Memory B cell (primary cell): ENCODE results near the gene GPRC5D.

Source experiments
- ATAC-seq: fragments of 150-1000 bp; cut with Tn5 transposase; 2 replicates; pipeline ENCODE4 v1.10.0; 2021; ENCODE audit warnings: low read depth, mild to moderate bottlenecking, moderate library complexity
- DNase-seq, 2 donors: peaks; one replicate each; pipeline ENCODE4 v3.0.0; 2022; ENCODE audit warnings: low spot score in 2 of 2
- H3K27ac Mint-ChIP-seq: one replicate; pipeline ENCODE4 v1.8.0; 2022; ENCODE audit warnings: mild to moderate bottlenecking, moderate library complexity, mixed read lengths
- H3K27me3 Mint-ChIP-seq: one replicate; pipeline ENCODE4 v1.8.0; 2022; ENCODE audit warnings: mixed read lengths
- H3K36me3 Mint-ChIP-seq: one replicate; pipeline ENCODE4 v1.8.0; 2022; ENCODE audit warnings: mild to moderate bottlenecking, mixed read lengths
- H3K4me1 Mint-ChIP-seq: one replicate; pipeline ENCODE4 v1.8.0; 2022; ENCODE audit warnings: mixed read lengths
- H3K4me3 Mint-ChIP-seq: one replicate; pipeline ENCODE4 v1.8.0; 2022; ENCODE audit warnings: mild to moderate bottlenecking, moderate library complexity, mixed read lengths
- H3K9me3 Mint-ChIP-seq: one replicate; pipeline ENCODE4 v1.8.0; 2022; ENCODE audit warnings: mixed read lengths

GPRC5D gene

DNA sequence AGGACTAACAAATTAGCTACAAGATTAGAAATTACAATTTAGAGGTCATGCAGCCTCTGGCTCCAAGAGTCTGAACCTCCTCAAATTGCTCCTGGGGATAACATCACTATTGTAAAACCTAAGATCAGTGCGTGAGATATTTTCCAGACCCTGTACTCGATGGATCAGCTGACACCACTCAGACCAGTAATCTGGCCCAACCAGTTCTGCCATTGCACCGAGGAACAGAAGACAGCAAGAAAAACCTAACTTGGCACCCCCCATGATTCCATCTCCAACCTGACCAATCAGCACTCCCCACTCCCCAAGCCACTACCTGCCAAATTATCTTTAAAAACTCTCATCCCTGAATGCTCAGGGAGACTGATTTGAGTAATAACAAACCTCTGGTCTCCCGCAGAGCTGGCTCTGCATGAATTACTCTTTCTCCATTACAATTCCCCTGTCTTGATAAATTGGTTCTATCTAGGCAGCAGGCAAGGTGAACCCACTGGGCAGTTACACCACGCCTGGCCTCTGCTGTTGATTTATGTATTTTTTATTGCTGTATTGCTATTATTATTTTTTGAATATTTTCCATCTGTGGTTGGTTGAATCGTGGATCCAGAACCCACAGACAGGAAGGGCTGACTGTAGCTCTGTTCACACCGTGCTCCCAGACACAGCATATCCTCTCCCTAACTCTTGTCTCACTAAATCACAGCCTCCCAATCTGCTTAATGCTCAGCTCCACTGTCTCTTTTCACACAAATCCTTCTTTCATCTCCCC is 38.9 kb upstream of the GPRC5D start:
- peaks cover 2% of the 10 kb centered on the region for H3K27me3 Mint-ChIP-seq
- peaks cover 9% of the 10 kb centered on the region for H3K4me1 Mint-ChIP-seq
- H3K4me3 Mint-ChIP-seq: no peak overlapping the region
- ATAC-seq: no peak
- no peak for DNase-seq
- H3K27ac Mint-ChIP-seq: no peak overlapping the region
- H3K36me3 Mint-ChIP-seq: peaks cover 3% of the 10 kb centered on the region
- no peaks in the 10 kb centered on the region for H3K9me3 Mint-ChIP-seq

DNA sequence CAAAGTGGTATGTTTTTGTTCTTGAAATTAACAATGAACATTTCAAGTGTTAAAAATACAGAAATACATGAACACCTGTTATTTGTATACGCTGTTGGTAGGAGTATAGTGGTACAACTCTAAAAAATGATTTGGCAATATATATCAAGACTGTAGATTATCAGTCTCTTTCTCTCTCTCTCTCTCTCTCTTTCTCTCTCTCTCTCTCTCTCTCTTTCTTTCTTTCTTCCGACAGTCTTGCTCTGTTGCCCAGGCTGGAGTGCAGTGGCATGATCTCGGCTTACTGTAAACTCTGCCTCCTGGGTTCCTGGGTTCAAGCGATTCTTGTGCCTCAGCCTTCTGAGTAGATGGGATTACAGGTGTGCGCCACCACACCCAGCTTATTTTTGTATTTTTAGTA is 35.5 kb upstream of the GPRC5D start:
- no peak for ATAC-seq
- no peaks in the 10 kb centered on the region for H3K9me3 Mint-ChIP-seq
- peaks cover 2% of the 10 kb centered on the region for H3K27me3 Mint-ChIP-seq
- H3K4me3 Mint-ChIP-seq: no peak overlapping the region
- no peak for DNase-seq
- no peak overlapping the region for H3K27ac Mint-ChIP-seq
- H3K4me1 Mint-ChIP-seq: peaks cover 4% of the 10 kb centered on the region
- peaks cover 10% of the 10 kb centered on the region for H3K36me3 Mint-ChIP-seq

DNA sequence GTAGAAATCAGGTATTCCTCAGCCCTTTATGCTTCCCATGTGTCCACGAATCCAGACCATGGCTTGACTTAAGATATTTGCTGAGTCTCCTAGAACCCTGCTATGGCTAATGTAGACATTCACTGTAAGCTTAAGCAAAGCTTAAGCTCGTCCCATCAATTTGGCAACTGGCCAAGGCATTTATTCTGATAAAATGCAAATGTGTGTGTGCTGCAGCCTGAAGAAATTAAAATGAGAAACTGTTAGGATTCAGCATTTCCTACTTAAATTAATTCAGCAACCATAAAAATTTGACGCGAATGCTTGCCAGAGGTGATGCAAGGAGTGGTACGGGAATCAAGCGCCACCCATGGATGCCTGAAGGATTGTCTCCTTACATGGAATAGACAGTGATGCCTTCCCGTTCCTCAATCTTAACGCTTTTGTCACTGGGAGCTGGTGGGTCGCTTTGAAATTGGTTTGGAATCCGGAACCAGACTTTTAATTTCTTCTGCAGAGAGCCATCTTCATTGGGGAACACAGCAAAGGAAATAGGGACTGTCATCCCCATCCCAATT is 34.9 kb upstream of the GPRC5D start:
- DNase-seq: no peak
- H3K36me3 Mint-ChIP-seq: peaks cover 10% of the 10 kb centered on the region
- H3K4me3 Mint-ChIP-seq: no peak overlapping the region
- no peak overlapping the region for H3K27ac Mint-ChIP-seq
- H3K27me3 Mint-ChIP-seq: peaks cover 2% of the 10 kb centered on the region
- no peak for ATAC-seq
- H3K9me3 Mint-ChIP-seq: no peaks in the 10 kb centered on the region
- peaks cover 4% of the 10 kb centered on the region for H3K4me1 Mint-ChIP-seq

DNA sequence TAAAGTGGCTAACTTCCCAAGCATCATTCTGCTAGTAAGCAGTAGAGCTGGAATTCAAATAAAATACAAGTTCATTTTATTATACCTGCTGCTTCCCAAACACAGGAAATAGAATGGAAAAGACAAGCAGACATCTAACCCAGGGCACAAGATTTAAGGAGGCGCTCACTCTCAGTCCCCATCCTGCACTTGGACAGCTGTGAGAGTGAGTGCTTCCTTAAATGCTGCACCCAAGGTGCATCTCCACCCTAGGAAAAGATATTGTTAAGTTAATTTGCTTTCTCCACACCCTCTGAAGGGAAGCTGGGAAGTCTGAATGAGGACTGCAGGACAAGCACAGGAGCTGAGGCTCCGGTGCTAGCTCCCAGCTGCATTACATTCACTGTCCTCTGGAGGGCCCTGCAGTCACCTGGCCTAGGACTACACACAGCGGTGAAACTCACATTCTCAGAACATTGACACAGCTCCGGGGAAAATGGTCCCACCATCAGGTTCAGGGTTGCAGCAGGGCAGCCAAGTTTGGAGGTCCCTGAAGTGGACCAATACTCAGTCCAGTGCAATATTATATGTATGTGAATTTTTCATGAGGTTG is 33.9 kb upstream of the GPRC5D start:
- Mint-ChIP-seq H3K36me3 (peaks cover 8% of the 10 kb centered on the region), H3K27me3 (no peaks in the 10 kb centered on the region), H3K4me3 (no peak overlapping the region), H3K4me1 (no peaks in the 10 kb centered on the region), H3K27ac (no peak overlapping the region), H3K9me3 (no peaks in the 10 kb centered on the region)
- ATAC-seq: peak; percentile 70
- DNase-seq: no peak

DNA sequence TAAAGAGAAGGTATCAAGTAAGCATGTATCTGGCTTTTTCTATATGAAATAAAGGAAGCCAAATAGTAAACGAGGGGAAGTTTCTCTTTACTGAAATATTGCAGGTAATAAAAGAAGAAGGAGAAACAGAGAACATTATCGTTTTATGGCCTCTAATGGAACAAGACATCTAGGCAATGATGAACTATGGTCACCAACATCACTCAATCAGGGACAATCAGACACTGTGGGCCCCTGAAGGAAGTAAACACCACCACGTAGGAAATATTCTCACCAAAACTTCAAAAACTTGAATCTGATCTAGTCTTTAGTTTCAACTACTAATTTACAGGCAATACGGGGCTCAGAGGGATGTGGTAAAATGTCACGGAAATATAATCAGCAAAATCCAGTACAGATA is 32.2 kb upstream of the GPRC5D start:
- Mint-ChIP-seq H3K4me1 (no peaks in the 10 kb centered on the region), H3K27ac (no peak overlapping the region), H3K36me3 (peaks cover 8% of the 10 kb centered on the region), H3K27me3 (no peaks in the 10 kb centered on the region), H3K4me3 (no peak overlapping the region), H3K9me3 (no peaks in the 10 kb centered on the region)
- ATAC-seq: no peak
- DNase-seq: no peak

DNA sequence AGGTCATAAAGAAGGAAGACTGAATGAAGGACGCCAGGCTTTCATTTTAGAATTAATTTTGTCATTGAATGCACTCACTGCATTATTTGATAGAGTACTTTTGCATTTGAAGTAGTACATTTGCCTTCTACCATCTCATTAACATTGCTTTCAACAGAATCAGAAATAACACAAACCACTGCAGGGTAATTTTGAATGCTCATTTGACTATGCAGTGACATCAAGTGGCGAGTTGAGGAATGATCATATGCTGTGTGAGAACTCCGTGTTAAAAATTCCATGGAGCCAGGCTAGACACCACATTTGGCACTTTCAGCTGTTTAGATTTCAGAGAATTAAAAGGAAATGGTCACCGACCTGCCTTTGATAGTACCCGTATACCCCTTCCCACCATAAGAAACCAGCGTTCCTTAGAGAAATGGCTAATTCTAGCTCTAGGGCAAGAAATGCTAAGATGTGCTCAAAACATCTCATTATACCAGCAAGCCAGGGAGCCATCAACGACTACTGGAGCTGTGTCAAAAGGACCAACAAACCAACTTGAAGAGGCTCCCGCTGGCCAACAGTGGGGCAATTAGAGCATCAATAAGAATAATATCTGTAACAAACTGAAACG is 31.6 kb upstream of the GPRC5D start:
- Mint-ChIP-seq H3K4me1 (no peaks in the 10 kb centered on the region), H3K27ac (no peak overlapping the region), H3K27me3 (no peaks in the 10 kb centered on the region), H3K4me3 (no peak overlapping the region), H3K9me3 (no peaks in the 10 kb centered on the region), H3K36me3 (peaks cover 8% of the 10 kb centered on the region)
- no peak for DNase-seq
- no peak for ATAC-seq

DNA sequence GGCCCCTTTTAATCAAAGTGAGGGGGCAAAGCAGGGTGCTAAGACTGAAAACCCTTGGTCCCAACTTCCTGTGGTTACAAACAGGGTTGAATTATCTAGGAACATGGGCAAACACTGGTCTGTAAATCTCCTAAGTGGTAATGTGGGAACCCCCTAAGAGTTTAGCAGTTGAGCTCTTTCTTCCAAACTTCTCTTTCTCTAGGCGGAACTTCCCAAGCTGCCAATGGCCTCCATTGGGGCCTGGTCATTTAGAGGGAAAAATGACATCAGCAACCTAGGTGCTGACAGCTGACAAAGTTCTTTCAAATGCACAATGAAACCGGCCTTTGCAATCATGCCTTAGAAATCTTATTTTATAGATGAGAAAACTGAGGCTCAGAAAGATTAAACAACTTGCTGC is 30.4 kb upstream of the GPRC5D start:
- Mint-ChIP-seq H3K27ac (no peak overlapping the region), H3K9me3 (no peaks in the 10 kb centered on the region), H3K4me3 (no peak overlapping the region), H3K36me3 (peaks cover 12% of the 10 kb centered on the region), H3K27me3 (no peaks in the 10 kb centered on the region), H3K4me1 (no peaks in the 10 kb centered on the region)
- ATAC-seq (no peak), DNase-seq (no peak)

DNA sequence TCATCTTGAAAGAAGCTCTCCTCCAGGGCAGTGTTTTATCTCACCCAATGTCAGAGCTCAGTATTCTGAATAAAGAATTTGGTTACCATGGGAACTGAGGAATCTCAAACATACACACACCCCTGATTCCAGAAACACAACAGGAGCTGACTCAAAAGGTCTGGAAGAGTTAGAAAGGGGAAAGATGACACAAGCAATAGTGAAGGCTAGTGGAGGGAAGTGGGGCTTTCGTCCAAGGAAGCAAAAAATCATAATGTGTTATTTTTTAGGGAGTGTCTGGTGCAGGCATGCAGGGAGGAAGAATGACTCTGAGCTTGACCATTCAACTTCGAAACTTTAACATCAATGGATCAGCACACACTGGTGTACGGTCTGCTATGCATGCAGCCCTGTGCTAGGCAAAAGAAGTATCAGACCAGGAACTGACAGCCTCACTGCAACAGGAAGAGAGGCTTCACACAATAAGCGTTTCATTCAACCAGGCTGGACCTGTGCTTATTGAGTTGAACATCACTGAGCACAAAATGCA is 27.8 kb upstream of the GPRC5D start:
- Mint-ChIP-seq H3K27ac (no peak overlapping the region), H3K9me3 (no peaks in the 10 kb centered on the region), H3K4me3 (no peak overlapping the region), H3K36me3 (peaks cover 18% of the 10 kb centered on the region), H3K27me3 (no peaks in the 10 kb centered on the region), H3K4me1 (no peaks in the 10 kb centered on the region)
- DNase-seq (no peak), ATAC-seq (no peak)

DNA sequence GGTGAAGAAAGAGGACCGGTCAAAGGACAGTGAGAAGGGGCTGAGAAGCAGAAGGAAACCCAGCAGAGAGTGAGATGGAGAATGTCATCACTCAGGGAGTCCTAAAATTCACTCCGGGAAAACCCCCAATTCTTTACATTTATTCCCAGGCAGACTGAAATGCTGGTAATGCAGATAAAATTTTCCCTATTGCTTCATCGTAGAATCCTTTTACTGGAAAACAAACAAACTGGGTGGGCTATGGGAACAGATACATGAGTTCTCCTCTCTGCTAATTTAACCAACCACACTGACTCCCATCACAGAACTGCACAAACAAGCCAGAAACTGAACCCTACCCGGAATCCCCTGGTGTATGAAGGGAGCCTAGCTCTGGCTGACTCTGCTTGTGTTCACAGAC is 27.2 kb upstream of the GPRC5D start:
- Mint-ChIP-seq H3K9me3 (peaks cover 3% of the 10 kb centered on the region), H3K36me3 (peaks cover 20% of the 10 kb centered on the region), H3K4me1 (no peaks in the 10 kb centered on the region), H3K27me3 (no peaks in the 10 kb centered on the region), H3K27ac (no peak overlapping the region), H3K4me3 (no peak overlapping the region)
- no peak for DNase-seq
- no peak for ATAC-seq

DNA sequence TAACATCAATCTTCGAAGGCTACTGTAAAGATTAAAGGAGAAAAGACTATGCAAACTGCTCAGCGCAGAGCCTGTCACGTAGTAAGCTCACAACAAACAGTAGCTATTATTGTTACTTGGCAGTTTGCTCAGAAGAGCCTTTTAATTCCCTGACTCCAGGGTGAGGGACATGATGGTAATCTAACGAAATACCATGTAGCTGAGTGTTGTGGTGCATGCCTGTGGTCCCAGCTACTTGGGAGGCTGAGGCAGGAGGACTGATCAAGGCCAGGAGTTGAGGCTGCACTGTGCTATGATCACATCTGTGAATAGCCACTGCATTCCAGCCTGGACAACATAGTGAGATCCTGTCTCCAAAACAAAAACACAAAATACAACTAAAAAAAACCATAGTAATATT is 25.3 kb upstream of the GPRC5D start:
- Mint-ChIP-seq H3K27ac (no peak overlapping the region), H3K4me3 (no peak overlapping the region), H3K36me3 (peaks cover 31% of the 10 kb centered on the region), H3K9me3 (peaks cover 11% of the 10 kb centered on the region), H3K27me3 (no peaks in the 10 kb centered on the region), H3K4me1 (no peaks in the 10 kb centered on the region)
- no peak for DNase-seq
- no peak for ATAC-seq

DNA sequence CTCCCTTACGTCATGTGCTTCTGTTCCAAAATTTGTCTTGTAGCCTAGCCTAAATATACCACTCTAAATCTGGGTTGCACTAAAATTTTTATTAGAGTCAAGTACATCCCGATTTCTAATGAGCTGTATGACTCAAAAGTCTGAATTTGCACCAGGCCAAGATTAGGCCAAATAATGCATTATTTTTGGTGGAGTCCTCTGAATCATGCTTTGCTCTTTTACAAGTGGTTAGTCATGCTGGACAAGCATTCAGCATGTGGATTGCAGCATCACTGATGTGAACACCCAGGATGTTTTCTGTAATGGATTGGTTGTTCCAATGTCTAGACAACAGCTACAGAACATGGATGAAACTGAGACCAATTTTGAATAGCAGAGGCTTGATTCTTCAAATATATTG is 24.4 kb upstream of the GPRC5D start:
- Mint-ChIP-seq H3K36me3 (peaks cover 37% of the 10 kb centered on the region), H3K27ac (no peak overlapping the region), H3K4me1 (no peaks in the 10 kb centered on the region), H3K9me3 (peaks cover 14% of the 10 kb centered on the region), H3K27me3 (no peaks in the 10 kb centered on the region), H3K4me3 (no peak overlapping the region)
- DNase-seq (no peak), ATAC-seq (no peak)

DNA sequence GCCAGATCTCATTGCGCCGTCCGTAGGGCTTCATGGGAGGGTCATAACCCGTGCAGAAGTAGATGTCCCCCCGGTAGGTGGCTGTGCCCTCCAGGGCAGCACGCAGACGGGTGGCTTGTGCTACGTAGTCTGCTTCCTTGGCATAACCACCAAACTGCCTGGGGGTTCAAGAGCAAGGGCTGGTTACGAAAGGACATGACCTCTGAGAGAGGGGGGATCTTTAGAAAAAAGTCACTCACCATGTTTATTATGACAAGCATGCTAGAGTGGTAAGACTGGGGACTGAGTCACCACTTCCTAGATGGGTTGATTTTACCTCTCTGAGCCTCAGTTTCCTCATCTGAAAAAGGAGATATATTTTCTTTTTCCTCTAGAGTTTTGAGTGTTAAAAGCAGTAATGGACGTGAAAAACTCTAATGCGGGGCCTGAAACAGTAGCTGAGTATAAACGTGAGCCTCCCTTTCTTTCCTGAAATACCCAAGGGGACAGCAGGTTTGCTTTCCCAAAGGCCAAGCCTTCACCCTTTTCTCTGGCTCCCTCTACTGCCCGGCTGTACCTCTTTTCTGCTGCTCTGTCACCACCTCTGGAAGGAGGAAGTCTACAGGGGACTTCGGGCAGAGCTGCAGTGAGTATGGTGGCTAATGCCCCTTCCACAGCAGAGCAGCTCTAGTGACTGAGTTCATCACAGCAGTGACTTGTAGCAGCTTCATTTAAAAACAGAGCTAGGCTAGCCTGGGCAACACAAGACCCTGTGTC is 23.5 kb upstream of the GPRC5D start:
- Mint-ChIP-seq H3K4me3 (no peak overlapping the region), H3K27me3 (no peaks in the 10 kb centered on the region), H3K4me1 (no peaks in the 10 kb centered on the region), H3K36me3 (peaks cover 40% of the 10 kb centered on the region), H3K9me3 (peaks cover 16% of the 10 kb centered on the region), H3K27ac (no peak overlapping the region)
- no peak for ATAC-seq
- no peak for DNase-seq

DNA sequence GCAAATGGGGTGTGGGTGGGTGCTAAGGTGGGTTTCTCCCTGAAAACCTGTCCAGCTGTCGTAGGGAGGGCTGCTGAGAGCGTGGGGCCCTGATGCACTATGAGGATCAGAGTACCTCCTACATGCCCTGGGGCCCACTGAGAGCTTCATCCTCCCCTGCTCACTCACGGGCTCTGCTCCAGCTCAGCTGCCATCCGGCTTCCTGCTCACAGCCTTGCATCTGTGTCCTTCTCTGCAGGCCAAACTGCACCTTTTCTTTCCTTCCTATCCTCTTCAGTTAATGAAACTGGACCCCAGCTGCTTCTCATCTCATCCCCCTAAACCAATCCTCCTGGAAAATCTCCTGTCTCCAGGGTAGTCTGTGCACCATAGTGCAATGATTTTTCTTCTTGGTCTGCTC is 22.2 kb upstream of the GPRC5D start:
- Mint-ChIP-seq H3K36me3 (peaks cover 41% of the 10 kb centered on the region), H3K9me3 (peaks cover 16% of the 10 kb centered on the region), H3K27me3 (no peaks in the 10 kb centered on the region), H3K4me1 (no peaks in the 10 kb centered on the region), H3K4me3 (no peak overlapping the region), H3K27ac (no peak overlapping the region)
- ATAC-seq (no peak), DNase-seq (no peak)

DNA sequence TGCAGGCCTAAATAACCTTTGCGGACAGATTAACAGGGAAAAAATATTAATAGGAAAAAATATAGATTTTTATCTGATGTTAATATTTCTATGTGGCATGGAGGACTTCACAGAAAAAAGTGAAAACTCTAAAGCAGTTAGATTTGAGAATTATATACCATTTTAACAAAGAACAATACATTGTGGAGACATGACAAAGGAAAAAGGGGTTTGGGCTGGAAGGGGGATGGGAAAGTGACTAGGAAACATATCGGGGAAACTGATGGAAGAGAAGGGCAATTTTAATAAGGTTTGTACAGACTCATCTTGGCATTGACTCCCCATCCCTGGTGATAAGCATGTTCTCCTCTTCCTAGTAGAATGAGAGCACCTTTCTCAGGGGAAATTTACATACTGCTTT is 21.0 kb upstream of the GPRC5D start:
- Mint-ChIP-seq H3K36me3 (peaks cover 45% of the 10 kb centered on the region), H3K9me3 (peaks cover 16% of the 10 kb centered on the region), H3K4me1 (no peaks in the 10 kb centered on the region), H3K27ac (no peak overlapping the region), H3K27me3 (no peaks in the 10 kb centered on the region), H3K4me3 (no peak overlapping the region)
- DNase-seq (no peak), ATAC-seq (no peak)
